ENCODE results near the gene CTDSPL.

The CTDSPL gene

DNA sequence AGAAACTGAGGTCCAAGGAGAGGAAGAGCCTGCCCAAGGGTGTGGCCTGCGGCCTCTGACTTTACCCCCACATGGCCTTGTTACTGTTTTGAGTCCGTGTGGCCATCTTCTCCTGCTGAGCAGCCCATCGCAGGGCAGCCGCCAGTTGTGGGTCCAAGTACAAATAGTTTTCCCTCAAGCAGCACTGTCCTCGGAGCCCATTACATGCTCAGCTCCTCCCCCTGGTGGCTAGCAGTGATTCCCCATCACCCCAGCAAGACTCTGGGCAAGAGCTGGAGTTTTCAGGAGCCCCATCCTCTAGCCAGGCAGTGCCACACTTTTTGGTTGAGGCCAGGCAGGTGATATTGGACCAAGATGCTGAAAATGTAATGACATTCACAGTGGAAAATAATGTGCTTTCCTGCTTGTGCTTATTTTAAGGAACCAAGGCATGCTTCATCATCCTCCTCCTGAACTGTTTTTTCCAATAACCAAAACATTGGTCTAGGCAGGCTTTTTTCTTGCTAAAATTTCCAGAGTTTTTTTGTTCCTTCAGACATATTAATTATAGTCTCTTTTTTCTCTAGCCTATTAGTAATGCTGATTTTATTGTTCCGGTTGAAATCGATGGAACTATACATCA is 105.7 kb downstream of the CTDSPL start:
- DNase-seq, result peak; percentile 68 to 81
- Histone ChIP-seq H3K9me3 (no peaks in the 10 kb centered on the region), H3K27me3 (no peaks in the 10 kb centered on the region), H3K4me3 (no peak overlapping the region), H3K27ac (no peak overlapping the region), H3K36me3 (peaks cover 10 to 51% (median 15%) of the 10 kb centered on the region in 3 donors), H3K4me1 (peaks cover 0 to 27% (median 6%) of the 10 kb centered on the region in 4 donors)
- TF ChIP-seq, protein P1, sequence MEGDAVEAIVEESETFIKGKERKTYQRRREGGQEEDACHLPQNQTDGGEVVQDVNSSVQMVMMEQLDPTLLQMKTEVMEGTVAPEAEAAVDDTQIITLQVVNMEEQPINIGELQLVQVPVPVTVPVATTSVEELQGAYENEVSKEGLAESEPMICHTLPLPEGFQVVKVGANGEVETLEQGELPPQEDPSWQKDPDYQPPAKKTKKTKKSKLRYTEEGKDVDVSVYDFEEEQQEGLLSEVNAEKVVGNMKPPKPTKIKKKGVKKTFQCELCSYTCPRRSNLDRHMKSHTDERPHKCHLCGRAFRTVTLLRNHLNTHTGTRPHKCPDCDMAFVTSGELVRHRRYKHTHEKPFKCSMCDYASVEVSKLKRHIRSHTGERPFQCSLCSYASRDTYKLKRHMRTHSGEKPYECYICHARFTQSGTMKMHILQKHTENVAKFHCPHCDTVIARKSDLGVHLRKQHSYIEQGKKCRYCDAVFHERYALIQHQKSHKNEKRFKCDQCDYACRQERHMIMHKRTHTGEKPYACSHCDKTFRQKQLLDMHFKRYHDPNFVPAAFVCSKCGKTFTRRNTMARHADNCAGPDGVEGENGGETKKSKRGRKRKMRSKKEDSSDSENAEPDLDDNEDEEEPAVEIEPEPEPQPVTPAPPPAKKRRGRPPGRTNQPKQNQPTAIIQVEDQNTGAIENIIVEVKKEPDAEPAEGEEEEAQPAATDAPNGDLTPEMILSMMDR (IDR thresholded peaks at IDR 0.05), result peak; percentile 83 to 84
- intact Hi-C loops (cut with DNase I; ENCODE audit: low total_unique reads), result loop anchor here (2.0 kb wide), 1 partner anchor 113 kb away; no protein-coding TSS in a partner anchor

DNA sequence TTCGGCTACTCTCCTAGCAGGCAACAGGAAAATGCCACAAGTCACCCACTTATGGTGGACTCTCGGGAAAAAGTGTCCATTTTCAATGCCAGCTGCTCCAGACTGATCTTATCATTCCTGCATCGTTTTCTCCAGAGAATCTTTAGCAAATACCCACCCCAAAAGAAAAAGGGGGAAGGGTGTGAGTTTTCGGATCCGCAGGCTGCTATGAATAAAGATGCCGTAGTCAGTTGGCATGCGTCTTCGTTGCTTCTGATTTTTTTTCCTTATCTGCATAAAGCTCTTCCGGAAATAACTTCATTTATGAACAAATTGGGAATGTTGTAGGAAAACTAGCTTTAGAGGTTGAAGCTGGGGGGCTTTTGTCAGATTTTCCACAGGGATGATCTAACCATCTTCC is 106.5 kb downstream of the CTDSPL start:
- no peak for DNase-seq
- Histone ChIP-seq H3K9me3 (no peaks in the 10 kb centered on the region), H3K36me3 (peaks cover 17 to 60% (median 22%) of the 10 kb centered on the region in 3 donors), H3K4me3 (no peak overlapping the region), H3K27ac (no peak overlapping the region), H3K27me3 (no peaks in the 10 kb centered on the region), H3K4me1 (peaks cover 0 to 19% (median 2%) of the 10 kb centered on the region in 4 donors)
- TF ChIP-seq, protein P1 (IDR thresholded peaks at IDR 0.05), result no peak
- intact Hi-C loops (cut with DNase I; ENCODE audit: low total_unique reads), result no loop called here

DNA sequence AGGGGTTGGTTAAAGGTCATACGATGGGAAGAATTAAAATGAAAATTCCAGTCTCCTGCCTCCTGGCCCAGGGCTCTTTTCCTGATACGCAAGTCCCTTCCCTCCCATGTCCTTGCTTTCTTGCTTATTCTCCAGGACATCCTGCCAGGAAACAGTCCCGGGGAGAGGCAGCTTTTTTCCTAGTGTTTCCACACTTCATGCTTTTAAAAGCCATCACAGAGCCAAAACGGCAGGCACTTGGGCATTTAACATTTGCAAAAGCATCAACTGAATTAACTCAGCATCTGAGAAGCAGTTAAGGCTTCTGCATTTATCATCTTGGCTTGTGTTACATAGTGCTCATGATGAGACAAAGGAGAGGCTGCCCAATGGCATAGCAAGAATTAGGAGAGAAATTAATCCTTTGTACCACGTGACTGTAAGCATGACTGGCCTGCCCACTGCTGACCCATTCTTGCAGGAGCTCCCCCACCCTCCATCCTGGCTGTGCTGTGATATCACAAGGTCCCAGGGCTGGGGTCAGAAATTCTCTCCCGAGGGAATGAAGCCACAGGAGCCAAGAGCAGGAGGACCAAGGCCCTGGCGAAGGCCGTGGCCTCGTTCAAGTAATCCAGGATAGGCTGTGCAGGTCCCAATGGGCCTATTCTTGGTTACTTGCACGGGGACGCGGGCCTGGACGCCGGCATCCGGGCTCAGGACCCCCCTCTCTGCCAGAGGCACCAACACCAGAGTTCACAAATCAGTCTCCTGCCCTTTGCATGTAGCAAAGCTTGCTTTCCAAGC is 107.3 kb downstream of the CTDSPL start:
- Histone ChIP-seq H3K4me3 (no peak overlapping the region), H3K27ac (no peak overlapping the region), H3K27me3 (no peaks in the 10 kb centered on the region), H3K4me1 (peaks cover 0 to 18% (median 2%) of the 10 kb centered on the region in 4 donors), H3K36me3 (peaks cover 20 to 66% (median 30%) of the 10 kb centered on the region in 3 donors), H3K9me3 (no peaks in the 10 kb centered on the region)
- TF ChIP-seq, protein P1 (IDR thresholded peaks at IDR 0.05), result no peak
- intact Hi-C loops (cut with DNase I; ENCODE audit: low total_unique reads), result no loop called here
- DNase-seq, result peak in 1 of 2 donors; percentile 65

DNA sequence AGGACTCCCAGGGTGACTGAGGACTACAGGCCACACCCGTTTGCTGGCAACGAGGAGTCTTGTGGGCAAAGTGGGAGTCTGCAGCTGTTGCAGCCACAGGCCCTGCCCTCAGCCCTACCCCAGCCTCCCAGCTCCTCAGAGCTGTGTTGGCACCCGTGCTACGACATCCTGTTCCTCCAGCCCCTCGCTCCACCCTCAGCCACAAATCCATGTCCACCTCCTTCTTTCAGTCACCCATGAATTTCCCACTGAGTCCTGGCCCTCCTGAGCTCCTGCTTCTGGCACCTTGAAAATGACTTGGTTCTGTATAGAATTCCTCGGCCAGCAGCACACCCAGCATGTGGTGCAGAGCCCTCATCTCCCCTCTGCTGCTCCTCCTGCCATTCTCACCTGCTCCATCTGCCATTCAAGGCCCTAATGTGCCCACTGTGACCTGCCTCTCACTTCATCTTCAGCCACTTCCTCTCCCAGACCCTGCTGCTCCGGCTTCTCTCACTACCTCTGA is 108.0 kb downstream of the CTDSPL start:
- Histone ChIP-seq H3K27ac (no peak overlapping the region), H3K36me3 (peaks cover 20 to 71% (median 36%) of the 10 kb centered on the region in 3 donors), H3K27me3 (no peaks in the 10 kb centered on the region), H3K9me3 (no peaks in the 10 kb centered on the region), H3K4me1 (peaks cover 0 to 18% (median 2%) of the 10 kb centered on the region in 4 donors), H3K4me3 (no peak overlapping the region)
- intact Hi-C loops (cut with DNase I; ENCODE audit: low total_unique reads), result no loop called here
- no peak for DNase-seq
- TF ChIP-seq, protein P1 (IDR thresholded peaks at IDR 0.05), result no peak

DNA sequence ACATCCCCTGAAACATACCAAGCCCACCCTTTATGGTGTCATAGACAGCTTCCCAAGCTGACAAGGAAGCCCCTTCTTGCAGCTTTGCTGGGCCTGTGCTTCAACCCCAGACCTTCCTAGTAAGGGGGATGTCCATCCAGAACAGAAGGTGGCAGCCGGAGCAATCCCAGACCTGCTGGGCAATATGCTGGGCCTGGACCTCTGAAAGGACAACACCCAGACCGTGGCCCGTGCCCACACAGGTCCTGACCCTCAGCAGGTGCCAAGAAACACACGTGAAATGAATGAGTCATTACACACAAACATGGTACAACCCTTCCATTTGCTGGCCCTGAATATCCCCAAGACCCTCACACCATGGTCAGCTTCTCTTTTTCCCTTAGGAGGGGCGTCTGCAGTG is 109.1 kb downstream of the CTDSPL start:
- H3K27me3 ChIP-seq, result no peaks in the 10 kb centered on the region
- DNase-seq, result peak in 1 of 2 donors; percentile 64
- TF ChIP-seq, protein P1 (IDR thresholded peaks at IDR 0.05), result no peak
- peaks cover 0 to 18% (median 2%) of the 10 kb centered on the region in 4 donors for H3K4me1 ChIP-seq
- H3K36me3 ChIP-seq, result peaks cover 25 to 71% (median 40%) of the 10 kb centered on the region in 3 donors
- no peak overlapping the region for H3K27ac ChIP-seq
- H3K9me3 ChIP-seq, result no peaks in the 10 kb centered on the region
- intact Hi-C loops (cut with DNase I; ENCODE audit: low total_unique reads), result no loop called here
- H3K4me3 ChIP-seq, result no peak overlapping the region

Measured in tibial artery (tissue), 4 donors.